Sigmoid colon (tissue), 7 donors: Measurements from ENCODE around the gene SLC25A11. TPM values are rescaled to one million over a fixed set of nuclear protein-coding genes. Genes with fewer than 3 reads are reported as not detected.
A peak's percentile ranks its signal among the peaks of the same experiment; 100 is the strongest.

Experiments
- DNase-seq: peaks from one replicate; pipeline ENCODE4 v3.0.0-alpha.2; 2019
- H3K27ac ChIP-seq, 4 donors: fragments of 200-600 bp; sonication (generic); one replicate each; pipeline ENCODE4 v1.5.1; 2016 to 2019; ENCODE audit warnings: mild to moderate bottlenecking in 1 of 4
- H3K27me3 ChIP-seq, 3 donors: fragments of 200-600 bp; sonication (generic); one replicate each; pipeline ENCODE4 v1.5.1; 2019; ENCODE audit warnings: mild to moderate bottlenecking in 1 of 3
- H3K36me3 ChIP-seq, 4 donors: fragments of 200-600 bp; sonication (generic); one replicate each; pipeline ENCODE4 v1.5.1; 2016 to 2019
- H3K4me1 ChIP-seq, 4 donors: fragments of 200-600 bp; sonication (generic); one replicate each; pipeline ENCODE4 v1.5.1; 2017 to 2019
- H3K4me3 ChIP-seq, 4 donors: fragments of 200-600 bp; sonication (generic); one replicate each; pipeline ENCODE4 v1.5.1; 2017 to 2019; ENCODE audit warnings: mild to moderate bottlenecking in 2 of 4, moderate library complexity in 1 of 4
- H3K9me3 ChIP-seq, 4 donors: fragments of 200-600 bp in 3 of 4; sonication (generic) in 3 of 4; one replicate each; pipeline versions ENCODE4 v1.5.1 to v1.6.1; 2013 to 2019
- EP300 ChIP-seq, 4 donors: sonication (generic); formaldehyde crosslinking; IDR thresholded peaks; one replicate each; pipeline ENCODE4 v1.6.1; 2017; ENCODE audit warnings: antibody characterized with exemption in 4 of 4
- POLR2A ChIP-seq, 2 donors: fragments of 450-650 bp; IDR thresholded peaks; one replicate each; pipeline ENCODE4 v1.6.1; 2016; ENCODE audit warnings: antibody characterized with exemption in 2 of 2, mild to moderate bottlenecking in 2 of 2, moderate library complexity in 2 of 2
- POLR2AphosphoS5 ChIP-seq, 4 donors: sonication (generic); formaldehyde crosslinking; IDR thresholded peaks; one replicate each; pipeline ENCODE4 v1.6.1; 2017; ENCODE audit warnings: antibody characterized with exemption in 4 of 4
- WGBS, 2 donors: extraction: QIAGEN DNeasy Blood & Tissue Kit; methylation state at CpG; one replicate each; pipeline ENCODE4 v1.1.7; 2013; 5-methylcytosine and 5-hydroxymethylcytosine counted together
- intact Hi-C: fragments of 100-400 bp; cut with DNase I; formaldehyde crosslinking; loops from one replicate; pipeline ENCODE4 v1.15.1; 2023
- polyA plus RNA-seq, 3 donors: library from polyadenylated mRNA; stranded (reverse); fragments of 200-250 nt; gene quantifications; one replicate each; pipeline ENCODE4 v1.2.3, GENCODE V29; 2013
- total RNA-seq, 4 donors: library from RNA; depleted of rRNA; stranded (reverse); fragments of >200 nt; gene quantifications; one replicate each; pipeline ENCODE4 v1.1.0, GENCODE V29; 2016
- TF ChIP-seq, protein P1 (sequence below), 4 experiments: fragments of 450-650 bp in 3 of 4; fragments of 200-600 bp in 1 of 4; IDR thresholded peaks; one replicate each; pipeline ENCODE4 v1.5.1; 2016 to 2019; ENCODE audit warnings: antibody characterized with exemption in 4 of 4, mild to moderate bottlenecking in 3 of 4, moderate library complexity in 2 of 4
- donor health status: healthy with polysubstance abuse.
- donor health status: Bipolar disorder and iron deficiency.
- donor health status: healthy.

Gene SLC25A11
- total and polyA plus RNA-seq, 7 donors, result 41.0 to 82.8 (median 57.7) TPM

DNA sequence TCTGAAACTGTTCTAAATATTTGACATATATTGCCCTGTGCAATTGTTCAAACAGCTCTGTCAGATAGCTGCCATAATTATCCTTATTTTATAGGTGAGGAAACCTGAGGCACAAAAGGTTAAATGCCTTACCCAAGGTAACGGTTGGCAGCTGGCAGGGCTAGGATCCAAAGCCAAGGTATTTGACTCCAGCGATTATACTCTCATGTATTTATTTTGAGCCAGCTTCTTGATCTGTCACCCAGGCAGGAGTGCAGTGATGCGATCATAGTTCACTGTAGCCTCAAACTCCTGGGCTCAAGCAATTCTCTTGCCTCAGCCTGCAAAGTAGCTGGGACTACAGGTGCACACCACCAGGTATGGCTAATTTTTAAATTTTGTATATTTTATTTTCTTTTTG is 18.3 kb upstream of the SLC25A11 start:
- peaks cover 13 to 39% (median 18%) of the 10 kb centered on the region in 4 donors for H3K36me3 ChIP-seq
- H3K9me3 ChIP-seq, result no peaks in the 10 kb centered on the region
- 37 to 65% methylated on average over 3 of the region's 3 CpGs for WGBS, 2 donors
- H3K27me3 ChIP-seq, result no peaks in the 10 kb centered on the region
- DNase-seq, result no peak
- intact Hi-C loops, result no loop called here
- no peak overlapping the region for H3K27ac ChIP-seq
- no peaks in the 10 kb centered on the region for H3K4me1 ChIP-seq
- no peak overlapping the region for H3K4me3 ChIP-seq
- TF ChIP-seq EP300 (IDR thresholded peaks at IDR 0.05) (no peak), POLR2A (IDR thresholded peaks at IDR 0.05) (no peak), POLR2AphosphoS5 (IDR thresholded peaks at IDR 0.05) (no peak)
- TF ChIP-seq, protein P1, sequence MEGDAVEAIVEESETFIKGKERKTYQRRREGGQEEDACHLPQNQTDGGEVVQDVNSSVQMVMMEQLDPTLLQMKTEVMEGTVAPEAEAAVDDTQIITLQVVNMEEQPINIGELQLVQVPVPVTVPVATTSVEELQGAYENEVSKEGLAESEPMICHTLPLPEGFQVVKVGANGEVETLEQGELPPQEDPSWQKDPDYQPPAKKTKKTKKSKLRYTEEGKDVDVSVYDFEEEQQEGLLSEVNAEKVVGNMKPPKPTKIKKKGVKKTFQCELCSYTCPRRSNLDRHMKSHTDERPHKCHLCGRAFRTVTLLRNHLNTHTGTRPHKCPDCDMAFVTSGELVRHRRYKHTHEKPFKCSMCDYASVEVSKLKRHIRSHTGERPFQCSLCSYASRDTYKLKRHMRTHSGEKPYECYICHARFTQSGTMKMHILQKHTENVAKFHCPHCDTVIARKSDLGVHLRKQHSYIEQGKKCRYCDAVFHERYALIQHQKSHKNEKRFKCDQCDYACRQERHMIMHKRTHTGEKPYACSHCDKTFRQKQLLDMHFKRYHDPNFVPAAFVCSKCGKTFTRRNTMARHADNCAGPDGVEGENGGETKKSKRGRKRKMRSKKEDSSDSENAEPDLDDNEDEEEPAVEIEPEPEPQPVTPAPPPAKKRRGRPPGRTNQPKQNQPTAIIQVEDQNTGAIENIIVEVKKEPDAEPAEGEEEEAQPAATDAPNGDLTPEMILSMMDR (IDR thresholded peaks at IDR 0.05), result no peak

DNA sequence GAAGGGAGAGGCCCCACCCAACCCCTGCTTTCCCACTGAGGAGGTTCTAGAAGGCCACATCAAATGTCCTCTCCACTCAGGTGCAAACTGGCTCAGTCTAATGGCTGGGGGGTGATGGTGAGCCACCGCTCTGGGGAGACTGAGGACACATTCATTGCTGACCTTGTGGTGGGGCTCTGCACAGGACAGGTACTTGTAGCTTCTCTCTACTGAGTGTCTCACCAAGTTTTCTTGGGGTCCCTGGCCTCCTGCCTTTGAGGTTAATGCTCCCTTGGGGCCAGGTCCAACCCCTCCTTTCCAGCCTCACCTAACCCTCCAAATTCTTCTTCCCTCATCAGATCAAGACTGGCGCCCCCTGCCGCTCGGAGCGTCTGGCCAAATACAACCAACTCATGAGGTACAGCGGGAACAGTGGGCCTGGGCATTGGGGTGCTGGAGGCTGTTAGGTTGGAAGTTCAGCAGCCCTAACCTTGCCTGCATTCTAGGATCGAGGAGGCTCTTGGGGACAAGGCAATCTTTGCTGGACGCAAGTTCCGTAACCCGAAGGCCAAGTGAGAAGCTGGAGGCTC is 16.7 kb upstream of the SLC25A11 start:
- no peaks in the 10 kb centered on the region for H3K27me3 ChIP-seq
- H3K4me3 ChIP-seq, result no peak overlapping the region
- TF ChIP-seq, protein P1 (IDR thresholded peaks at IDR 0.05), result peak in 1 of 4 experiments; percentile 7
- TF ChIP-seq EP300 (IDR thresholded peaks at IDR 0.05), result no peak
- H3K4me1 ChIP-seq, result peaks cover 0 to under 1% (median under 1%) of the 10 kb centered on the region in 4 donors
- intact Hi-C loops, result no loop called here
- peaks cover 13 to 35% (median 18%) of the 10 kb centered on the region in 4 donors for H3K36me3 ChIP-seq
- H3K27ac ChIP-seq, result no peak overlapping the region
- DNase-seq, result no peak
- no peaks in the 10 kb centered on the region for H3K9me3 ChIP-seq
- 89% methylated on average over 10 of the region's 10 CpGs for WGBS, 2 donors

DNA sequence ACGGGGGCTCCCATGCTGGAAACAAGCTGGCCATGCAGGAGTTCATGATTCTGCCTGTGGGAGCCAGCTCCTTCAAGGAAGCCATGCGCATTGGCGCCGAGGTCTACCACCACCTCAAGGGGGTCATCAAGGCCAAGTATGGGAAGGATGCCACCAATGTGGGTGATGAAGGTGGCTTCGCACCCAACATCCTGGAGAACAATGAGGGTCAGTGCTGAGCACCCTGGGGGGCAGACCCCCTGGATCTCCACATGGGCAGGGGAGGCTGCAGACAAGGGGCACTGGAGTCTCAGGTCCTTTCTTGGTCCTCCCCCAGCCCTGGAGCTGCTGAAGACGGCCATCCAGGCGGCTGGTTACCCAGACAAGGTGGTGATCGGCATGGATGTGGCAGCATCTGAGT is 15.2 kb upstream of the SLC25A11 start:
- peaks cover 0 to 15% (median 13%) of the 10 kb centered on the region in 4 donors for H3K4me1 ChIP-seq
- DNase-seq, result no peak
- TF ChIP-seq, protein P1 (IDR thresholded peaks at IDR 0.05), result no peak
- TF ChIP-seq POLR2AphosphoS5 (IDR thresholded peaks at IDR 0.05) (no peak), POLR2A (IDR thresholded peaks at IDR 0.05) (no peak), EP300 (IDR thresholded peaks at IDR 0.05) (no peak)
- H3K4me3 ChIP-seq, result no peak overlapping the region
- WGBS, 2 donors, result 97 to 98% methylated on average over 8 of the region's 8 CpGs
- no peaks in the 10 kb centered on the region for H3K9me3 ChIP-seq
- H3K27me3 ChIP-seq, result no peaks in the 10 kb centered on the region
- H3K27ac ChIP-seq, result no peak overlapping the region
- peaks cover 8 to 21% (median 14%) of the 10 kb centered on the region in 4 donors for H3K36me3 ChIP-seq
- intact Hi-C loops, result no loop called here

DNA sequence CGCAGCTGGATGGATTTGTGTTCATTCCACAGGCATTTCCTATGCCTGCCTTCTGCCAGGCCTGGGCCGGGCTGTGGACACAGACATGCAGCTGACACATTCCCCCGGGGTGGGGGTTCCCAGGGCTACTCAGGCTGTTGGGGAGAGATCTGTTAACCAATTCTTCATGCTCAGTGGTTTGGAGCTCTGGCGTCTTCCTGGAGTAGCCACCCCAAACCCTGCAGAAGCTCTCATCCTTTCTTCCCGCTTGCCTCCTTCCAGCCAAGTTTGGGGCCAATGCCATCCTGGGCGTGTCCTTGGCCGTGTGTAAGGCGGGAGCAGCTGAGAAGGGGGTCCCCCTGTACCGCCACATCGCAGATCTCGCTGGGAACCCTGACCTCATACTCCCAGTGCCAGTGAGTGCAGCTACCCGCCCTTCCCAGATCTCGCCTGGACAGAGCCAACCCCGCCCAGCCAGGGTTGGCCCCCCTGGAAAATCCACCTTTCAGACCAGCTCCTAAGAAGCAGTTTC is 13.7 kb upstream of the SLC25A11 start:
- TF ChIP-seq EP300 (IDR thresholded peaks at IDR 0.05) (no peak), POLR2AphosphoS5 (IDR thresholded peaks at IDR 0.05) (no peak)
- WGBS, 2 donors, result 75 to 84% methylated on average over 14 of the region's 14 CpGs
- H3K4me1 ChIP-seq, result peaks cover 0 to 26% (median 14%) of the 10 kb centered on the region in 4 donors
- H3K9me3 ChIP-seq, result no peaks in the 10 kb centered on the region
- H3K4me3 ChIP-seq, result no peak overlapping the region
- DNase-seq, result no peak
- intact Hi-C loops, result no loop called here
- H3K27me3 ChIP-seq, result no peaks in the 10 kb centered on the region
- peaks cover 0 to 5% (median 2%) of the 10 kb centered on the region in 4 donors for H3K36me3 ChIP-seq
- no peak overlapping the region for H3K27ac ChIP-seq

DNA sequence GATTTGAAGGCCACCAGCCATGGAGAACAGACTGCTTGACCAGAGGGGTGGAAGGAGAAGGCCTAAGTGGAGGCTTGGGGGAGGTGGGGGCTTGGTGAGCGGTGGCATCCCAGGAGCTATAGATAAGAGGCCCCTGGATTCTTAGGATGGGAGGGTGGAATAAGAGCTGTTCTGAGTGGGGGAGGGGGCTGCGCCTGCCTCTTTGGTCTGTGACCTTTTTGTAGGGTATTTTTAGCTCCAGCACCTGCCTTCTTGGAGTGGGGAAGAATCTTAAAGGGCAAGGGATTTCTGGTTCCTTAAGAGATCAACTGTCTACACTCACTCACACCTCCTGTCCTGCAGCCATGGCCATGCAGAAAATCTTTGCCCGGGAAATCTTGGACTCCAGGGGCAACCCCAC is 11.6 kb upstream of the SLC25A11 start:
- Histone ChIP-seq H3K4me3 (no peak overlapping the region), H3K27me3 (no peaks in the 10 kb centered on the region), H3K36me3 (peaks cover 0 to 4% (median under 1%) of the 10 kb centered on the region in 4 donors), H3K27ac (peak overlapping the region; percentile 98 to 100 (median 99)), H3K4me1 (peaks cover 0 to 32% (median 18%) of the 10 kb centered on the region in 4 donors), H3K9me3 (no peaks in the 10 kb centered on the region)
- no peak for DNase-seq
- 93 to 97% methylated on average over 3 of the region's 3 CpGs for WGBS, 2 donors
- TF ChIP-seq POLR2AphosphoS5 (IDR thresholded peaks at IDR 0.05) (no peak), EP300 (IDR thresholded peaks at IDR 0.05) (no peak)
- intact Hi-C loops, result no loop called here
